ENCODE data around the gene CCDC174. TPM values are rescaled to one million over a fixed set of nuclear protein-coding genes. Genes with fewer than 3 reads are reported as not detected.

CCDC174 gene
- total and polyA plus RNA-seq, 10 of the 15 experiments (the other 5 are each of a cell fraction or from before 2014, with no cell fraction given) = 11.6 to 31.3 (median 19.1) TPM

- ChIA-PET RAD21 (ENCODE audit: unreplicated experiment) (interaction anchor here (1.5 to 2.1 kb wide), 3 partner anchors 17 to 89 kb away, joined by 4 to 11 read pairs (median 10); partner anchors contain the start of genes C3orf20 and CCDC174), CTCF (interaction anchor here (0.6 to 7.1 kb wide), 6 partner anchors 8 to 654 kb away, joined by 3 to 49 read pairs (median 4); partner anchors contain the start of genes C3orf20 and CCDC174)
- WGBS (ENCODE audit: insufficient coverage, insufficient replicate concordance, low lambda C conversion rate, missing lambda C conversion rate) = 94% methylated on average over 1 of the region's 1 CpG
- peak; percentile 88 for TF ChIP-seq SMAD5 (IDR thresholded peaks at IDR 0.05; ENCODE audit: low read depth)
- no peak for TF ChIP-seq ZNF687 (IDR thresholded peaks at IDR 0.05)
- no peak for TF ChIP-seq ZNF217 (IDR thresholded peaks at IDR 0.05)
- TF ChIP-seq CTCF (IDR thresholded peaks at IDR 0.05 in 2 of 3, conservative IDR thresholded peaks at IDR 0.05 in 1 of 3; ENCODE audit: control insufficient read depth in 2 of 3, extremely low read depth in 1 of 3, insufficient read depth in 1 of 3, low read depth in 3 of 3, low read length in 3 of 3) = no peak
- TF ChIP-seq ESRRA (IDR thresholded peaks at IDR 0.05; ENCODE audit: low read length) = no peak
- 0 out of 2 replicates have a peak, but pooled peaks have one; percentile 14 for TF ChIP-seq GABPA (IDR thresholded peaks at IDR 0.05; ENCODE audit: low read depth)
- TF ChIP-seq BACH1 (IDR thresholded peaks at IDR 0.05; ENCODE audit: borderline replicate concordance) = peak; percentile 36; the same call in 1 of the 2 replicates
- no peak for TF ChIP-seq IKZF2 (IDR thresholded peaks at IDR 0.05)
- no peak for TF ChIP-seq SKIL (IDR thresholded peaks at IDR 0.05; ENCODE audit: low read depth, poor library complexity, severe bottlenecking)
- peak; percentile 60; the same call in 1 of the 2 replicates for TF ChIP-seq POLR2AphosphoS5 (IDR thresholded peaks at IDR 0.05; ENCODE audit: low read length)
- TF ChIP-seq CBX5 (IDR thresholded peaks at IDR 0.05; ENCODE audit: low read depth) = peak; percentile 14; the same call in 1 of the 2 replicates
- no peak for TF ChIP-seq RELA (IDR thresholded peaks at IDR 0.05; ENCODE audit: borderline replicate concordance, partially characterized antibody)
- TF ChIP-seq SREBF1 (IDR thresholded peaks at IDR 0.05; ENCODE audit: low read length) = no peak
- no peak for TF ChIP-seq PAX5 (IDR thresholded peaks at IDR 0.05; ENCODE audit: borderline replicate concordance, low read depth, low read length)
- no peak for TF ChIP-seq ZNF622 (IDR thresholded peaks at IDR 0.05)
- no peak for TF ChIP-seq TCF3 (IDR thresholded peaks at IDR 0.05; ENCODE audit: borderline replicate concordance, insufficient read depth, low read depth, low read length)
- peak; percentile 67; the same call in 1 of the 2 replicates for TF ChIP-seq ZBED1 (IDR thresholded peaks at IDR 0.05; ENCODE audit: borderline replicate concordance)
Observed at GRCh38 chr3:14691719-14692118, 40.2 kb downstream of the CCDC174 start.

More at GRCh38 chr3:14691719-14692118, 40.2 kb downstream of the CCDC174 start:
- no peak for FAIRE-seq
- no TSS peak for BruUV-seq (replicated peaks)
- H2AFZ ChIP-seq (ENCODE audit: control insufficient read depth, low read depth, low read length) = no peak overlapping the region
- H3K4me2 ChIP-seq (ENCODE audit: control insufficient read depth, insufficient read depth) = peak overlapping the region; percentile 70; the same call in 1 of the 2 replicates
- ChIA-PET SMC1A (ENCODE audit: uncharacterized antibody, unreplicated experiment) (interaction anchor here (1.5 to 10.1 kb wide), 2 partner anchors 8 to 88 kb away, joined by 5 to 86 read pairs; no protein-coding TSS in a partner anchor), POLR2A (interaction anchor here (0.6 to 1.8 kb wide), 3 partner anchors 39 to 58 kb away, joined by 3 to 4 read pairs (median 4); partner anchors contain the start of gene CCDC174)
- H3K36me3 ChIP-seq (ENCODE audit: control insufficient read depth in 2 of 2, insufficient read depth in 2 of 2, low read length in 1 of 2) = no peaks in the 10 kb centered on the region
- intact Hi-C loops (cut with micrococcal nuclease; ENCODE audit: unreplicated experiment) = no loop called here
- no peaks in the 10 kb centered on the region; the same call in 1 of the 2 replicates for H3K79me2 ChIP-seq (ENCODE audit: control insufficient read depth, insufficient read depth, low read length)
- no peak overlapping the region for H3K4me3 ChIP-seq
- H3K9ac ChIP-seq (ENCODE audit: control insufficient read depth, insufficient read depth, low read length) = no peak overlapping the region
- in situ Hi-C loops (cut with MboI) = no loop called here
- peaks cover 42% of the 10 kb centered on the region for H3K4me1 ChIP-seq (ENCODE audit: control insufficient read depth, insufficient read depth, low read length)
- H4K20me1 ChIP-seq (ENCODE audit: control insufficient read depth, insufficient read depth) = no peaks in the 10 kb centered on the region
- no peaks in the 10 kb centered on the region; the same call in 1 of the 3 replicates for H3K9me3 ChIP-seq (replicated peaks; ENCODE audit: control insufficient read depth, insufficient read depth, low read length)
- no peak for DNase-seq (ENCODE audit: low read depth, low spot score)
- H3K27me3 ChIP-seq (replicated peaks in 1 of 2; ENCODE audit: control insufficient read depth in 2 of 2, insufficient read depth in 2 of 2, low read length in 1 of 2) = no peaks in the 10 kb centered on the region
- no peak for ATAC-seq
- peak overlapping the region; percentile 76 for H3K27ac ChIP-seq (ENCODE audit: control insufficient read depth, insufficient read depth)
